ENCODE data around the gene RPS3.

Gene RPS3

GRCh38 chr11:75413864-75414263 is 14.5 kb downstream of the RPS3 start:
- DNase-seq (ENCODE audit: low read depth), result no peak

DNA sequence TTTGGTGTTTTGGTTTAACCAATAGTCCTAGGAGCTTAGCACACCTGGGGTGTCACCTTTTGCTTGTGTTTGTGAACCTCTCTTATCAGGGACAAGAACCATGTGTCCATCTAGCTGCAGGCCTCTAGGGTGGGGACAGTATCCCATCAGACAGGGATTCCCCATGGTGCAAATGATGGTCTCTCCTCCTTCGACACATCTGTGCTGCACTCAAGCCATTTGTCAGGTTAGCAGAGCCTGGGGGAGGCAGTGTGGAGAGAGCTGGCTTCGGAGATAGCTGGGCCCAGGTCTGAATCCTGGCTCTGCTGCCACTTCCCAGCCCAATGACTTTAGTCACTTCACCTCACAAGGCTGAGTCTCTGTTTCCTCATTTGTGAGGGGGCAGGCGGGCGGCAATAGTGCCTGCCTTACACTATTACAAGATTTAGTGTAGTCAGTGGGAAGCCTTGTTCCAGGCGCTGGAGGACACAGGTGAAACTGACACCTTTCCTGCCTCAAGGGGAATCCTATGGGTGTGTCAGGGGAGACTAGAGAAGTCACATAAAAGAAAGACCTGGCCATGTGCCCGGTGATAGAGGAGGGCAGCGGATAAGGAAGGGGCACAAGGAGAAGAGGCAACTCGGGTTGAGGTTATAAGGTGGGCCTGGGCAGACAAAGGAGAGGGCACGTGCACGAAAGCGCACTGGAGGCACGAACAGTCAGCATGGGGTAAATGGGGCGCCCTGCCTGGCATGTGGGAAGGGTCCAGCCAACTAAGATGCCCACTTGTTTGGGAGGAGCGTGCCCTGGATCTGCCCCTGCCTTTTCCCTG is 21.1 kb downstream of the RPS3 start:
- no peak for DNase-seq (ENCODE audit: low read depth)

- DNase-seq (ENCODE audit: low read depth), result no peak
Measured at GRCh38 chr11:75421035-75421602, 21.8 kb downstream of the RPS3 start.

GRCh38 chr11:75421902-75422247 is 22.6 kb downstream of the RPS3 start:
- no peak for DNase-seq (ENCODE audit: low read depth)

DNA sequence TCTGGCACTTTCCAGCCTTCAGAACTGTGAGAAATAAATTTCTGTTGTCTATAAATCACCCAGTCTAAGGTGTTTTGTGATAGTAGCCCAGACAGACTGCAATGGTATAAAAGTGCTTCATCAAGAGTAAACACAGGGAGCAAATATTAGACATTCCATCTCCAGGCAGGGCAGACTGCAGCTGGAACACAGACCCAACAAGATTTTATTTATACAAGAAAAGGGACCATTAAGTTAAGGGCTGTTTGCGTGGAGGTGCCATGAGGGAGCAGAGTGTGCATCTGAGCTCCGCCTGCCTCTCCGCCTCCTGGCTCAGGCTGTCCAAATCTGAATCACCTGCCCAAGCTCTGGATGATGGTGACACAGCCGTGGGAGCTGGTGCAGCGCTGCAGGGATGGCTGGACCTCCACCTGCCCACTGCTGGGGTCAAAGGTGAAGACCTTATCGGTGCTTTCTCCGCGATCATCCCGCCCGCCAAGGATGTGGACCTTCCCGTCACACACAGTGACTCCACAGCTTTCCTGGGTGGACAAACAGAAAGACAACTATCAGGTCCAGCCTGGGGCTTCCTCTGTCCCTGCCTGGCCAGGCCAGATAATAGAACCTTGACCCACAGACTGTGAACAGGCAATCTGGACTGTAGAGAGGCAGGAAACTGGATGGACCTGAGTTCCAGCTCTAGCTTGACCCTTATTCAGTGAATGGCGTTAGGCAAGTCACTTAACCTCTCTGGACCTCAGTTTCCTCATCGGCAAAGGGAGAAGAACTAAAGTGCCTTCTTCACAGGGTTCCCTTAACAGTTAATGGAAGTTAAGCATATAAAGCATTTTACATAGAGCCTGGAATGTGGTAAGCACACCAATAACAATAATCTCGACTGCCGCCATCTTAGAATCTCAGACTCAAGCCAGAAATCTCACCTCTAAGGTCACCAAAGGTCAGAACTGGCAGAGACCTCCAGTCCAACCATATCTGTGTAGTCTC is 23.2 kb downstream of the RPS3 start:
- no peak for DNase-seq (ENCODE audit: low read depth)

GRCh38 chr11:75423721-75424120 is 24.4 kb downstream of the RPS3 start:
- DNase-seq (ENCODE audit: low read depth), result no peak

- no peak for DNase-seq (ENCODE audit: low read depth)
Measured at GRCh38 chr11:75424396-75424795, 25.1 kb downstream of the RPS3 start.

DNA sequence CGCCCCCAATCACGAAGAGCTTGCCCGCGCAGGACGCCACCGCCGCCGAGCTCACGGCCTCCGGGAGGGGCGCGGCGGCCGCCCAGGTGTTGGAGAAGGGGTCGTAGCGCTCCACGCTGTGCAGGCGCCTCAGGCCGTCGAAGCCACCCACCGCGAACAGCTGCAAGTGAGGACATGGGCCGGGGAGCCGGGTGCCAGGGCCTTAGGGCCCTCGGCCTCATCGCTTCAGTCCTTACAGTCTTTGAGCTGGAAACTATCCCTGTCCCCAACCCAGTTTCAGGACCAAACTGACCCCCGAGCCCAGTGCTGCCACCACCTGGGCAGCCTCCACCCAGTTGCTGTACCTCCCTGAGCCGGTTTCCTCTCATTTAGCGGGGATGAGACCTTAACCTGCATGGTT is 26.1 kb downstream of the RPS3 start:
- no peak for DNase-seq (ENCODE audit: low read depth)

DNA sequence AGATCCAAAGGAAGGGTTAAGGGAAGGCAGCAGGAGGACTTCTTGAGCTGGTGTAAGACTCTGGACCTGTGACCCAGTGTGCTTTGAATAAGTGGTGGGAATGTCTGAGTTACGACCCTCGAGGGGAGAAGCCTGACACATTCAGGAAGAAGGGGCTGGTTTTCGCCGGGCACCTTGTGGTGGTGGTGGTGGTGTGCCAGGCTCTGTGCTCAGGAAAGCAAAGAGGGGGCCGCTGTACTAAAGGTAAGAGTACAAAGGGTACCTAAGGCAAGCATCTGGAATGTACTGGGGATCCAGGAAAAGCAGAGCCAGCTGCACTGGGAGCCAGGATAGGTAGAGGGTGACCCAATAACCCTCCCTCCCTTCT is 27.4 kb downstream of the RPS3 start:
- DNase-seq (ENCODE audit: low read depth), result no peak

DNA sequence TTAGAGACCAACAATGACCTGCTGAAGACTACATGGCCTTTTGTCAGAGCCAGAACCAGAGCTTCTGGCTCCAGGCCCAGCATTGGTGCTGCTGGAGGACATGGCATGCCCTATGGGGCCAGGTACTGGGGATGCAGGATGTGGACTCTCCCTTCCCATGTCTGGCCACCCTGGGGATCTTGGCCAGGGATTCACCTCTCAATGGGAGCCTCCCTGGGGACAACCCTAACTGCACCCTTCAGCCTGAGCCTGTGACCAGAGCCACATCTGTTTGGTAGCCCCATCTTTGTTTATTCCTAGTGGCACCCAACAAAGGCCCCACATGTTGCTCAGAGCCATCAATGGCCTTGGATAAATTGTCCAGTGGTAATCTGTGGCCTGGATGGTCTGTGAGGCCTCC is 27.9 kb downstream of the RPS3 start:
- no peak for DNase-seq (ENCODE audit: low read depth)

DNA sequence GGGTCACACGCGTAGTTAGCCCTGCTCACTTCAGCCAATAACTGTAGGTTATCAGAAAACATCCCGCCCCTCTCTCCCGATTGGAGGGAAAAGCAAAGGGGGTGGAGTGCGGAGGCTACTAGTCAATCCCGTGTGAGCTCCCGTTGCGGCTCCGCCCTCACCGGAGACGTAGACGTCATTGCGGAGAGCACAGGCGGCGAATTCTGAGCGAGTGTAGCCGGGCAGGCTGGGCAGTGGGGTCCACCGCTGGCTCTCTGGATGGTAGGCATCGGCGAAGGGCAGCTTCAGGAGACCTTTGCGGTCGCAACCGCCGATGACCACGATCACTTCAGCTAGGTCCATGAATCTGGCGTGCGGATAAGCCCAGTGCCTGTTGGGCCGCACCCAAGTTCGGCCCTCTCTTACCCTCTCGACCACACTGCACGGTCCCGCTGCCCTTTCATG is 29.0 kb downstream of the RPS3 start:
- DNase-seq (ENCODE audit: low read depth), result peak; percentile 93

DNA sequence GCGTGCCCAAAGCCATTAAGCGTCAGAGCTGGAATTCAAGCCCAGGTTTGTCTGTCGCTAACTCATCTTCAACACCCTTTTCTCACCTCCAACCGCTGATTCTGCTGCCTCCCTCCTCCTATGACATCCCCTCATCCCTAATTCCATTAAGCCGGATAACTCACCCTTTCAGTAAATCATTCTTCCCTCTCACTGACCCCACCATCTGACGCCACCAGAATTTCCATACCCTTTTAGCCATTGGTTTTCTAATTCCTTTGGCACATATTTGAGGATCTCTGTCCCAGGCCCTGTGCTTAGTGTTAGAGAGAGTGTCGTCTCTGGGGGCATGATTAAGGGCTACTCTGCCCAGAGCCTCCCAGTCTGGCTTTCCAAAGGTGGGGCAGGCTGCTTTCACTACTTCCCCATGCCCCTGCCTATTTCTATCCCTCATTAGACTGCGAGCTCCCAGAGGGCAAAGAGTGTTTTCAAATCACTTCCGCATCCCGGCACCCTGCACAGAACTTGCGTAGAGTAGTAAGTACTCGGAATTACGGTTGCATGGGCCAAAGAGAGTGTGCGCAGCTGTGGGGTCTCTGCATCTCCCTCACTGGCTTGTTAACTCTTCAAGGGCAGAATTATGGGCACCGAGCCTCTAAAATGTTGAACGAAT is 29.8 kb downstream of the RPS3 start:
- DNase-seq (ENCODE audit: low read depth), result no peak

- DNase-seq (ENCODE audit: low read depth), result no peak
Measured at GRCh38 chr11:75429641-75429901, 30.3 kb downstream of the RPS3 start.

DNA sequence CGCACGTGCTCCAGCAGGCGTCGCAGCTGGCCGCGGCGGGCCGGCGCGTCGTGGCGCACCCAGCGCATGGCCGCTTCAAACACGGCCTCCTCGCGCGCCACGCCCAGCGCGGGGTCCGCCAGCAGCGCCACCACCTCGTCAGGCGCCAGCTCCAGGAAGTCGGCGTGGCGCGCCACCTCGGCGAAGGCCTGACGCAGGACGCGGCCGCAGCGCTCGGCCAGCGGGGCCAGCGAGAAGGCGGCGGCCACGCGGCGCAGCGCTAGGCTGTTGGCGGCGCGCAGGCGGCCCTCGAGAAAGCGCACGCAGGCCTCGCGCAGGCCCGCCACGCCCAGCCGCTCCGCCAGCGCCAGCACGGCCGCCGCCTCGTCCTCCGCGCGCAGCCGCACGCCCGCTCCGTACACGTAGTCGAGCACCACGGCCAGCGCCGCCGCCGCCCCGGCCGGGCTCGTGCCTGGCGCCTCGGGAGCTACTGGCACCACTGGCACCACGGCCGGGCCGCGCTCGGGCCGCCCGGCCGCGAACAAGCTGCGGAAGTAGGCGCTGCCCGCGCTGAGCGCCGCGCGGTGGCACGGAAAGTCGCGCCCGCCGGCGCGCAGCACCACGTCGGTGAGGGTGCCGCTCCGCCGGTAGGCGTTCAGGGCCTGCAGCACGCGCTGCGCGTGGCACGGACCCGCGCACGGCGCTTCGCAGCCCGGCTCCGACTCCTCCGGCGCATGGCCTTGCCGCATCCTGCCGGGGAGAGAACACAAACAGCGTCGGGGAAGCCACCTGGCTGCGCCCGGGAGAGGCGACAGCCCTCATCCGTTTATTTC is 30.8 kb downstream of the RPS3 start:
- DNase-seq (ENCODE audit: low read depth), result peak; percentile 84

DNA sequence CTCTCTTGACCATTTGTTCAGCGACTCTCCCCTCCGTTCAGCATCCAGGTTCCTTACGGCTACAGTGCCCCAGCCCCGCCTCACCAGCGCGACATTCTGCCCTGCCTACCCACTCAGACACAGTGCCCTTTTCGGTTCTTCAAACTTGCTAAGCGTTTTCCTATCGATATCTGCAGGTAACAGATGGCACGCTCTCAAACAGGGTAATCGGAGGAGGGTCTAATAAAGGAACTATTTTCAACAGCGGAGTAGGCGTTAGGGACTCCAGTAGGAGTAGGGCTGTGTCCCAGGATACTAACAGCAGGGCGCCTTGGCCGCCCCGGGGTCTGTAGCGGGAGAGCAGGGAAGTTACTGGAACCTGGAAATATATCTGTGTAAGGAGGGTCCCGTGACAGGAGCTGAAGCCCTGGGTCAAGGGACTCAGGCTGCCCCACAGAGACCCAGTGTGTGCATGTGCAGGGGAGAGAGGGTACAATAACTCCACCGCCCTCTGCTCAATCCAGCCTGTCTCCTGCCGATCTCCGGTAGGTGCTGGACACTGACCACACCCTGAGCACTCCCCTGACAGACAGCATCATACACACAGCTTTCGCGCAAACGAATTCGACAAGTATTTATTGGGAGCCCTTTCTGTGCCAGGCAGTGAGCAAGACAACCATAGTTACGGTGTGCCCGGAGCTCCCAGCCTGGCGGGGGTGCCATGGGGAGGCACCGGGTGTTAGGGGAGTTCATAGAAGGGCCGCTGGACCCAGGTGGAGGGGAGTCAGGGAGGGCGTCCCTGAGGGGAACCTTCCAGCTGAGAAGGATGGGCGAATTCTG is 31.6 kb downstream of the RPS3 start:
- no peak for DNase-seq (ENCODE audit: low read depth)

GRCh38 chr11:75431533-75432525 is 32.5 kb downstream of the RPS3 start:
- no peak for DNase-seq (ENCODE audit: low read depth)

GRCh38 chr11:75432911-75433321 is 33.6 kb downstream of the RPS3 start, which contains the start of gene KLHL35:
TSS of gene KLHL35 (minus strand) at chr11:75433203. CDS start at chr11:75430629, 2,574 bp downstream.
- no peak for DNase-seq (ENCODE audit: low read depth)

GRCh38 chr11:75433443-75433842 is 34.1 kb downstream of the RPS3 start:
- no peak for DNase-seq (ENCODE audit: low read depth)

DNA sequence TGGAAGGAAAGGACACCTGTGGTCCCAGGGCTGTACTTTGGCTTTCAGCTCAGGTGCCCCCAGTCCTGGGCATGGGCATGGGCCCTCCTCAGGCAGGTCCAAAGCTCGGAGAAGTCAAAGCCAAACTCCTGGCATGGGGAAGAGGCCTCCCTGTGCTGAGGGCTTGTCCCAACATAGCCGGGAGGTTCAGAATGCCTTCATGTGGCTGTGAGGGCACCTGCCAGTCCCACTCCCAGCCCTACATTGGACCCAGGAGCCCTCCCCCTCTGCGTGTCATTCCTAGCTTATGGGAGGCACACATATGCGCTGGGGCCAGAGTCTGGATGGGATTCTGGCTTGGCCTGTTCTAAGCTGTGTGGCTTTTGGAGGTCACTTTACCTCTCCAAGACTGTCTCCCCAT is 34.7 kb downstream of the RPS3 start:
- DNase-seq (ENCODE audit: low read depth), result no peak

All from iris pigment epithelial cell (primary cell).